HepG2 (cell line): ENCODE results near the gene LCN2. TPM values are rescaled to one million over a fixed set of nuclear protein-coding genes. Genes with fewer than 3 reads are reported as not detected.
A peak's percentile ranks its signal among the peaks of the same experiment; 100 is the strongest.

Experiments used
- ARNTL ChIP-seq: sonication (generic); formaldehyde crosslinking; IDR thresholded peaks from 2 replicates; pipeline ENCODE4 v1.4.0; 2020; ENCODE audit warnings: mild to moderate bottlenecking, missing genetic modification reagents
- BRD4 ChIP-seq: sonication (generic); formaldehyde crosslinking; IDR thresholded peaks from 2 replicates; pipeline ENCODE4 v1.4.0; 2020; ENCODE audit warnings: missing genetic modification reagents
- EHMT2 ChIP-seq: fragments of 200-600 bp; sonication (generic); IDR thresholded peaks from 2 replicates; pipeline ENCODE4 v1.7.0; 2017; ENCODE audit warnings: antibody characterized with exemption, low read depth, low read length, borderline replicate concordance
- GLI4 ChIP-seq: sonication (generic); formaldehyde crosslinking; IDR thresholded peaks from 2 replicates; pipeline ENCODE4 v1.5.1; 2020; ENCODE audit warnings: missing genetic modification reagents, mild to moderate bottlenecking, moderate library complexity, borderline replicate concordance
- JUND ChIP-seq: sonication (generic); formaldehyde crosslinking; IDR thresholded peaks from 2 replicates; pipeline ENCODE4 v1.8.0; 2022; ENCODE audit warnings: mild to moderate bottlenecking, missing genetic modification reagents
- LCORL ChIP-seq, 2 experiments: fragments of 450-650 bp in 1 of 2; sonication (generic) in 1 of 2; formaldehyde crosslinking in 1 of 2; IDR thresholded peaks; 2 replicates each; pipeline versions ENCODE4 v1.5.0 to v1.6.1; 2017 to 2020; ENCODE audit warnings: antibody characterized with exemption in 1 of 2, missing genetic modification reagents in 1 of 2
- MEF2D ChIP-seq: sonication (generic); formaldehyde crosslinking; IDR thresholded peaks from 2 replicates; pipeline ENCODE4 v1.5.1; 2020; ENCODE audit warnings: mild to moderate bottlenecking, missing genetic modification reagents
- PBX2 ChIP-seq: IDR thresholded peaks from 2 replicates; pipeline ENCODE4 v1.6.1; 2016; ENCODE audit warnings: control low read depth
- PHB2 ChIP-seq: fragments of 450-650 bp; IDR thresholded peaks from 2 replicates; pipeline ENCODE4 v1.6.1; 2018; ENCODE audit not compliant: partially characterized antibody
- STAT6 ChIP-seq: sonication (generic); formaldehyde crosslinking; IDR thresholded peaks from 2 replicates; pipeline ENCODE4 v1.4.0; 2020; ENCODE audit warnings: missing genetic modification reagents, mild to moderate bottlenecking, borderline replicate concordance
- TBP ChIP-seq: sonication (generic); formaldehyde crosslinking; IDR thresholded peaks from 2 replicates; pipeline ENCODE4 v1.5.0; 2020; ENCODE audit warnings: missing genetic modification reagents
- TCF12 ChIP-seq, 2 experiments: fragments of 450-650 bp in 1 of 2; sonication (generic) in 1 of 2; formaldehyde crosslinking in 1 of 2; IDR thresholded peaks; 2 replicates each; pipeline versions ENCODE4 v1.6.1 to v1.8.0; 2017 to 2022; ENCODE audit warnings: antibody characterized with exemption in 1 of 2, mild to moderate bottlenecking in 1 of 2, missing genetic modification reagents in 1 of 2, moderate library complexity in 1 of 2
- ZBTB7A ChIP-seq: sonication (generic); formaldehyde crosslinking; IDR thresholded peaks from 2 replicates; pipeline ENCODE4 v1.8.0; 2022; ENCODE audit warnings: mild to moderate bottlenecking, missing genetic modification reagents
- ZNF20 ChIP-seq: sonication (generic); formaldehyde crosslinking; IDR thresholded peaks from 2 replicates; pipeline ENCODE4 v1.4.0; 2020; ENCODE audit warnings: mild to moderate bottlenecking, moderate library complexity, missing genetic modification reagents
- ZNF335 ChIP-seq: sonication (generic); formaldehyde crosslinking; IDR thresholded peaks from 2 replicates; pipeline ENCODE4 v1.4.0; 2020; ENCODE audit warnings: missing genetic modification reagents
- ZNF34 ChIP-seq: sonication (generic); formaldehyde crosslinking; IDR thresholded peaks from 2 replicates; pipeline ENCODE4 v1.4.0; 2020; ENCODE audit warnings: mild to moderate bottlenecking, missing genetic modification reagents, borderline replicate concordance
- ZNF383 ChIP-seq: sonication (generic); formaldehyde crosslinking; IDR thresholded peaks from 2 replicates; pipeline ENCODE4 v1.4.0; 2020; ENCODE audit warnings: missing genetic modification reagents, mild to moderate bottlenecking, borderline replicate concordance
- ZNF543 ChIP-seq: sonication (generic); formaldehyde crosslinking; IDR thresholded peaks from 2 replicates; pipeline ENCODE4 v1.4.0; 2020; ENCODE audit warnings: mild to moderate bottlenecking, missing genetic modification reagents
- ZSCAN30 ChIP-seq: sonication (generic); formaldehyde crosslinking; IDR thresholded peaks from 2 replicates; pipeline ENCODE4 v1.5.0; 2020; ENCODE audit warnings: mild to moderate bottlenecking, missing genetic modification reagents
- polyA plus RNA-seq, 8 experiments: library from polyadenylated mRNA; depleted of rRNA in 3 of 8; stranded (reverse) in 7 of 8; unstranded in 1 of 8; fragments of >200 nt; fragmentation: Illumina TruSeq in 4 of 8; extraction: Trizol in 4 of 8; gene quantifications; 2 replicates each; pipeline versions ENCODE4 v1.2.1 to v1.2.3, GENCODE V29; 2011 to 2016; ENCODE audit warnings: low read depth in 4 of 8, missing spikeins in 1 of 8, mixed read lengths in 1 of 8; ENCODE audit not compliant: insufficient read depth in 1 of 8
- total RNA-seq, 5 experiments: library from RNA; depleted of rRNA; stranded (reverse); fragments of >200 nt; fragmentation: Illumina TruSeq; extraction: Trizol; gene quantifications; 2 replicates each; pipeline ENCODE4 v1.2.3, GENCODE V29; 2016; ENCODE audit warnings: low read depth in 1 of 5
- TF ChIP-seq, protein P1 (sequence below): sonication (generic); formaldehyde crosslinking; IDR thresholded peaks from 2 replicates; pipeline ENCODE4 v1.4.0; 2020; ENCODE audit warnings: missing genetic modification reagents, borderline replicate concordance
- TF ChIP-seq, protein P2 (sequence below): sonication (generic); formaldehyde crosslinking; IDR thresholded peaks from 2 replicates; pipeline ENCODE4 v1.8.1; 2023; ENCODE audit warnings: mild to moderate bottlenecking, missing genetic modification reagents

Gene LCN2
- total and polyA plus RNA-seq, 2 of the 13 experiments (the other 11 are each of a cell fraction or from before 2014, with no cell fraction given), result 0.38 to 1.4 TPM

DNA sequence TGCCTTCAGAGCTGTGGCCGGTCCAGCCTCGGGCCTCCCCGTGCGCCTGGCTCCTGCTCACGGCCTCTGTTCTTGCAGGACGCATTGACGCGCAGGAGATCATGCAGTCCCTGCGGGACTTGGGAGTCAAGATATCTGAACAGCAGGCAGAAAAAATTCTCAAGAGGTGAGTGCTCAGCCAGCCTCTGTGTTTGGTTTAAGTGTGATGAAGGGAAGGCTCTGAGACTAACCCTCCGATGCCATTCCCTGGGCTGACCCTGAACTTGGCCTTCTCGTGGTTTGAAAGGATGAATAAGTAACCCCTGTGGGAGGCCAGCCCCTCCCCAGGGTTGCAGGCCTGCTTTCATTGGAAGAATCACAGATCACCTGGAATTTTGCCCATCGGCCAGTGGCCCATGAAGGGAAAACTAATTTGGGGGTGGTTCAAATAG, 48.0 kb upstream of the LCN2 start (continued):
- TF ChIP-seq, protein P1, sequence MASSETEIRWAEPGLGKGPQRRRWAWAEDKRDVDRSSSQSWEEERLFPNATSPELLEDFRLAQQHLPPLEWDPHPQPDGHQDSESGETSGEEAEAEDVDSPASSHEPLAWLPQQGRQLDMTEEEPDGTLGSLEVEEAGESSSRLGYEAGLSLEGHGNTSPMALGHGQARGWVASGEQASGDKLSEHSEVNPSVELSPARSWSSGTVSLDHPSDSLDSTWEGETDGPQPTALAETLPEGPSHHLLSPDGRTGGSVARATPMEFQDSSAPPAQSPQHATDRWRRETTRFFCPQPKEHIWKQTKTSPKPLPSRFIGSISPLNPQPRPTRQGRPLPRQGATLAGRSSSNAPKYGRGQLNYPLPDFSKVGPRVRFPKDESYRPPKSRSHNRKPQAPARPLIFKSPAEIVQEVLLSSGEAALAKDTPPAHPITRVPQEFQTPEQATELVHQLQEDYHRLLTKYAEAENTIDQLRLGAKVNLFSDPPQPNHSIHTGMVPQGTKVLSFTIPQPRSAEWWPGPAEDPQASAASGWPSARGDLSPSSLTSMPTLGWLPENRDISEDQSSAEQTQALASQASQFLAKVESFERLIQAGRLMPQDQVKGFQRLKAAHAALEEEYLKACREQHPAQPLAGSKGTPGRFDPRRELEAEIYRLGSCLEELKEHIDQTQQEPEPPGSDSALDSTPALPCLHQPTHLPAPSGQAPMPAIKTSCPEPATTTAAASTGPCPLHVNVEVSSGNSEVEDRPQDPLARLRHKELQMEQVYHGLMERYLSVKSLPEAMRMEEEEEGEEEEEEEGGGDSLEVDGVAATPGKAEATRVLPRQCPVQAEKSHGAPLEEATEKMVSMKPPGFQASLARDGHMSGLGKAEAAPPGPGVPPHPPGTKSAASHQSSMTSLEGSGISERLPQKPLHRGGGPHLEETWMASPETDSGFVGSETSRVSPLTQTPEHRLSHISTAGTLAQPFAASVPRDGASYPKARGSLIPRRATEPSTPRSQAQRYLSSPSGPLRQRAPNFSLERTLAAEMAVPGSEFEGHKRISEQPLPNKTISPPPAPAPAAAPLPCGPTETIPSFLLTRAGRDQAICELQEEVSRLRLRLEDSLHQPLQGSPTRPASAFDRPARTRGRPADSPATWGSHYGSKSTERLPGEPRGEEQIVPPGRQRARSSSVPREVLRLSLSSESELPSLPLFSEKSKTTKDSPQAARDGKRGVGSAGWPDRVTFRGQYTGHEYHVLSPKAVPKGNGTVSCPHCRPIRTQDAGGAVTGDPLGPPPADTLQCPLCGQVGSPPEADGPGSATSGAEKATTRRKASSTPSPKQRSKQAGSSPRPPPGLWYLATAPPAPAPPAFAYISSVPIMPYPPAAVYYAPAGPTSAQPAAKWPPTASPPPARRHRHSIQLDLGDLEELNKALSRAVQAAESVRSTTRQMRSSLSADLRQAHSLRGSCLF (CRISPR knock-in tag), result no peak
- TF ChIP-seq TCF12 (IDR thresholded peaks at IDR 0.05), result no peak
- TF ChIP-seq TCF12 (CRISPR knock-in tag; IDR thresholded peaks at IDR 0.05), result no peak
- TF ChIP-seq ZNF543 (CRISPR knock-in tag), result no peak
- TF ChIP-seq ZSCAN30 (CRISPR knock-in tag), result no peak
- TF ChIP-seq TBP, result no peak
- TF ChIP-seq LCORL (IDR thresholded peaks at IDR 0.05), result no peak
- TF ChIP-seq LCORL (CRISPR knock-in tag; IDR thresholded peaks at IDR 0.05), result no peak
- 0 out of 2 replicates have a peak, but pooled peaks have one; percentile 44 for TF ChIP-seq ARNTL (CRISPR knock-in tag)
- no peak for TF ChIP-seq ZBTB7A (CRISPR knock-in tag)
- TF ChIP-seq, protein P2, sequence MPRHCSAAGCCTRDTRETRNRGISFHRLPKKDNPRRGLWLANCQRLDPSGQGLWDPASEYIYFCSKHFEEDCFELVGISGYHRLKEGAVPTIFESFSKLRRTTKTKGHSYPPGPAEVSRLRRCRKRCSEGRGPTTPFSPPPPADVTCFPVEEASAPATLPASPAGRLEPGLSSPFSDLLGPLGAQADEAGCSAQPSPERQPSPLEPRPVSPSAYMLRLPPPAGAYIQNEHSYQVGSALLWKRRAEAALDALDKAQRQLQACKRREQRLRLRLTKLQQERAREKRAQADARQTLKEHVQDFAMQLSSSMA (CRISPR knock-in tag), result no peak
- TF ChIP-seq EHMT2, result no peak
- no peak for TF ChIP-seq PBX2
- no peak for TF ChIP-seq JUND
- no peak for TF ChIP-seq GLI4 (CRISPR knock-in tag)
- no peak for TF ChIP-seq ZNF20 (CRISPR knock-in tag)
- TF ChIP-seq BRD4 (CRISPR knock-in tag), result no peak
- TF ChIP-seq MEF2D (CRISPR knock-in tag), result no peak
- TF ChIP-seq ZNF34, result no peak
- TF ChIP-seq STAT6, result no peak
- TF ChIP-seq PHB2, result no peak
- TF ChIP-seq ZNF383 (CRISPR knock-in tag), result no peak
- no peak for TF ChIP-seq ZNF335
